SK-N-SH treated with all-trans-retinoic acid at 6 μM for 48 hours (cell line): ENCODE data around the gene ARRB1.

ENCODE experiments used
- ATAC-seq: fragments of 200-7000 bp; cut with Tn5 transposase; 3 replicates; pipeline ENCODE4 v1.9.1; 2020; ENCODE audit warnings: mild to moderate bottlenecking, moderate library complexity
- ARNTL ChIP-seq: fragments of 450-650 bp; formaldehyde crosslinking; IDR thresholded peaks from 2 replicates; pipeline ENCODE4 v1.5.0; 2020; ENCODE audit warnings: low read depth, mild to moderate bottlenecking, moderate library complexity, borderline replicate concordance
- BACH2 ChIP-seq: fragments of 250-450 bp; sonication (Bioruptor Pico); IDR thresholded peaks from 2 replicates; pipeline ENCODE4 v1.9.0; 2021; ENCODE audit warnings: mild to moderate bottlenecking, borderline replicate concordance
- CREB5 ChIP-seq: fragments of 250-450 bp; sonication (Bioruptor Pico); IDR thresholded peaks from 2 replicates; pipeline ENCODE4 v1.5.1; 2020; ENCODE audit warnings: low read depth, mild to moderate bottlenecking, moderate library complexity
- CSDC2 ChIP-seq: fragments of 250-450 bp; sonication (Bioruptor Pico); IDR thresholded peaks from 2 replicates; pipeline ENCODE4 v1.5.0; 2020; ENCODE audit warnings: mild to moderate bottlenecking, moderate library complexity
- CSRNP3 ChIP-seq: fragments of 250-450 bp; sonication (Bioruptor Pico); IDR thresholded peaks from 2 replicates; pipeline ENCODE4 v1.5.1; 2021; ENCODE audit warnings: mild to moderate bottlenecking, moderate library complexity
- ESRRG ChIP-seq: fragments of 250-450 bp; sonication (Bioruptor Pico); IDR thresholded peaks from 2 replicates; pipeline ENCODE4 v1.6.1; 2021; ENCODE audit warnings: mild to moderate bottlenecking
- GLIS3 ChIP-seq: fragments of 250-450 bp; sonication (Bioruptor Pico); IDR thresholded peaks from 2 replicates; pipeline ENCODE4 v1.5.0; 2020; ENCODE audit warnings: mild to moderate bottlenecking, moderate library complexity
- ISL1 ChIP-seq: fragments of 250-450 bp; sonication (Bioruptor Pico); IDR thresholded peaks from 2 replicates; pipeline ENCODE4 v2.1.2; 2022; ENCODE audit warnings: mild to moderate bottlenecking, moderate library complexity
- OSR1 ChIP-seq: fragments of 250-450 bp; sonication (Bioruptor Pico); IDR thresholded peaks from 2 replicates; pipeline ENCODE4 v1.8.0; 2022; ENCODE audit warnings: moderate library complexity, mild to moderate bottlenecking, inconsistent platforms
- PATZ1 ChIP-seq: fragments of 250-450 bp; sonication (Bioruptor Pico); IDR thresholded peaks from 2 replicates; pipeline ENCODE4 v1.8.0; 2020; ENCODE audit warnings: mild to moderate bottlenecking, moderate library complexity, borderline replicate concordance
- POU6F1 ChIP-seq: fragments of 250-450 bp; sonication (Bioruptor Pico); IDR thresholded peaks from 2 replicates; pipeline ENCODE4 v1.8.0; 2021; ENCODE audit warnings: low read depth, mild to moderate bottlenecking, moderate library complexity, borderline replicate concordance
- PPARA ChIP-seq: fragments of 250-450 bp; sonication (Bioruptor Pico); IDR thresholded peaks from 2 replicates; pipeline ENCODE4 v1.5.0; 2020; ENCODE audit warnings: mild to moderate bottlenecking, borderline replicate concordance
- RARB ChIP-seq: fragments of 250-450 bp; sonication (Bioruptor Pico); IDR thresholded peaks from 2 replicates; pipeline ENCODE4 v1.8.0; 2021; ENCODE audit warnings: mild to moderate bottlenecking, moderate library complexity
- SNAI2 ChIP-seq: fragments of 250-450 bp; sonication (Bioruptor Pico); IDR thresholded peaks from 2 replicates; pipeline ENCODE4 v1.5.0; 2020; ENCODE audit warnings: mild to moderate bottlenecking, moderate library complexity
- TOX ChIP-seq: fragments of 250-450 bp; sonication (Bioruptor Pico); IDR thresholded peaks from 2 replicates; pipeline ENCODE4 v1.8.0; 2021; ENCODE audit warnings: mild to moderate bottlenecking, moderate library complexity, borderline replicate concordance
- TSHZ2 ChIP-seq: fragments of 250-450 bp; sonication (Bioruptor Pico); IDR thresholded peaks from 2 replicates; pipeline ENCODE4 v1.5.0; 2020; ENCODE audit warnings: mild to moderate bottlenecking, moderate library complexity
- ZC3H10 ChIP-seq: fragments of 250-450 bp; sonication (Bioruptor Pico); IDR thresholded peaks from 2 replicates; pipeline ENCODE4 v1.5.1; 2021; ENCODE audit warnings: mild to moderate bottlenecking, moderate library complexity
- ZFP3 ChIP-seq: fragments of 250-450 bp; sonication (Bioruptor Pico); IDR thresholded peaks from 2 replicates; pipeline ENCODE4 v1.5.0; 2020; ENCODE audit warnings: mild to moderate bottlenecking, moderate library complexity
- ZFP30 ChIP-seq: fragments of 450-650 bp; formaldehyde crosslinking; IDR thresholded peaks from 2 replicates; pipeline ENCODE4 v1.5.0; 2022; ENCODE audit warnings: mild to moderate bottlenecking, moderate library complexity
- ZNF565 ChIP-seq: fragments of 450-650 bp; formaldehyde crosslinking; conservative IDR thresholded peaks from 2 replicates; pipeline ENCODE4 v1.5.0; 2020; ENCODE audit warnings: low read depth, mild to moderate bottlenecking, moderate library complexity
- ZNF8 ChIP-seq: fragments of 450-650 bp; formaldehyde crosslinking; IDR thresholded peaks from 2 replicates; pipeline ENCODE4 v1.5.0; 2020; ENCODE audit warnings: mild to moderate bottlenecking, moderate library complexity

Gene ARRB1

GRCh38 chr11:75262961-75263852 is 88.3 kb downstream of the ARRB1 start:
- ATAC-seq = no peak
- no peak for TF ChIP-seq ZNF8 (CRISPR knock-in tag)

GRCh38 chr11:75262436-75262835 is 89.0 kb downstream of the ARRB1 start:
- no peak for ATAC-seq
- TF ChIP-seq CSRNP3 (CRISPR knock-in tag) (no peak), GLIS3 (CRISPR knock-in tag) (no peak), ZC3H10 (no peak), CSDC2 (CRISPR knock-in tag) (no peak), ISL1 (no peak), SNAI2 (CRISPR knock-in tag) (no peak), ZNF565 (CRISPR knock-in tag) (no peak), PATZ1 (CRISPR knock-in tag) (no peak), RARB (CRISPR knock-in tag) (no peak), PPARA (no peak), TOX (no peak), TSHZ2 (CRISPR knock-in tag) (no peak), CREB5 (CRISPR knock-in tag) (no peak), ZFP30 (CRISPR knock-in tag) (no peak), BACH2 (CRISPR knock-in tag) (no peak), ESRRG (CRISPR knock-in tag) (no peak), OSR1 (CRISPR knock-in tag) (no peak), POU6F1 (CRISPR knock-in tag) (no peak), ZFP3 (CRISPR knock-in tag) (no peak), ARNTL (CRISPR knock-in tag) (no peak)

- no peak for TF ChIP-seq ZFP30 (CRISPR knock-in tag)
- TF ChIP-seq POU6F1 (CRISPR knock-in tag) = no peak
- no peak for TF ChIP-seq ZNF565 (CRISPR knock-in tag)
- no peak for TF ChIP-seq RARB (CRISPR knock-in tag)
- TF ChIP-seq, all 23 proteins: peak for 0
- ATAC-seq = no peak
Observed at GRCh38 chr11:75261902-75262361, 89.5 kb downstream of the ARRB1 start.
